GM12873 (cell line): Measurements from ENCODE around the gene THBS3.

ENCODE experiments used
- TF ChIP-seq, protein P1 (sequence below): IDR thresholded peaks from 2 replicates; pipeline ENCODE4 v1.5.1; 2012; ENCODE audit warnings: low read depth, mild to moderate bottlenecking, moderate library complexity, low read length, control low read depth; ENCODE audit not compliant: insufficient read depth; ENCODE audit errors: missing control alignments

The THBS3 gene

DNA sequence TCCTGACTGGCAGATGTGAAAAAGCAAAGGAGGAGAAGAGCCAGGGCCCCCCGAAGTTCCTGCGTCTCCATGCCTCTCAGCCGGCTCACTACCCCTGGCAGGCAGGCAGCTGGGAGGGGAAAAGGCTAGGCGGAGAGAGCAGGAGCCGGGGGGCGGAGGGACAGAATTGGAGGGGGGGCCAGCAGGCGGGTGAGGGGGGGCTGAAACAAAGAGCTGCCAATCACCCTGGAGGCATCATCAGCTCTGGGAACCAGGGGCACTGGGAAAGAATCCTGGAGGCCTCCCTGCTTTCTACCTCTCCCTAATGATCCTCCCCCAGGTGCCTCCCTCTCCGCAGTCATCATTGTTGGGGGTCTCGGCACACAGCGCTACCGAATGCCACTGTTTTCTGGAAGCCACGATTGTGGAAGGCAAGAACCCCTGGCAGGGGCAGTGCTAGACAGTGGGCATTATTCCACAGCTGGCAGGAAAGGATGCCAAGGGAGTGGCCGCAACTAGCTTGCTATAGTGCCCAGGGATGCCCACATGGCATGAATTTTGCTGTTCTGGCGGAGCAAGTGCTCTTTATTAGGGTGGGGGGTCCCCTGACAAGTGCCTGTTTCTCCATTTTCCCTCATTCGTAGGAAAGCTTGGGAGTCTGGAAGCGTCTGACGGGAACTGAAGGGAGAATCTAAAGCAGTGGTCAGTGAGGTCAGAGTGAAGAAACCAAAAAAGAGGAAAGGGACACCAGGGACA, at the start of gene THBS3:
Gene THBS3, minus strand, starts transcription at position 92 of the 735 bp plus-strand sequence. Its CDS starts 21 bp downstream, at position 71.
- TF ChIP-seq, protein P1, sequence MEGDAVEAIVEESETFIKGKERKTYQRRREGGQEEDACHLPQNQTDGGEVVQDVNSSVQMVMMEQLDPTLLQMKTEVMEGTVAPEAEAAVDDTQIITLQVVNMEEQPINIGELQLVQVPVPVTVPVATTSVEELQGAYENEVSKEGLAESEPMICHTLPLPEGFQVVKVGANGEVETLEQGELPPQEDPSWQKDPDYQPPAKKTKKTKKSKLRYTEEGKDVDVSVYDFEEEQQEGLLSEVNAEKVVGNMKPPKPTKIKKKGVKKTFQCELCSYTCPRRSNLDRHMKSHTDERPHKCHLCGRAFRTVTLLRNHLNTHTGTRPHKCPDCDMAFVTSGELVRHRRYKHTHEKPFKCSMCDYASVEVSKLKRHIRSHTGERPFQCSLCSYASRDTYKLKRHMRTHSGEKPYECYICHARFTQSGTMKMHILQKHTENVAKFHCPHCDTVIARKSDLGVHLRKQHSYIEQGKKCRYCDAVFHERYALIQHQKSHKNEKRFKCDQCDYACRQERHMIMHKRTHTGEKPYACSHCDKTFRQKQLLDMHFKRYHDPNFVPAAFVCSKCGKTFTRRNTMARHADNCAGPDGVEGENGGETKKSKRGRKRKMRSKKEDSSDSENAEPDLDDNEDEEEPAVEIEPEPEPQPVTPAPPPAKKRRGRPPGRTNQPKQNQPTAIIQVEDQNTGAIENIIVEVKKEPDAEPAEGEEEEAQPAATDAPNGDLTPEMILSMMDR, result no peak

DNA sequence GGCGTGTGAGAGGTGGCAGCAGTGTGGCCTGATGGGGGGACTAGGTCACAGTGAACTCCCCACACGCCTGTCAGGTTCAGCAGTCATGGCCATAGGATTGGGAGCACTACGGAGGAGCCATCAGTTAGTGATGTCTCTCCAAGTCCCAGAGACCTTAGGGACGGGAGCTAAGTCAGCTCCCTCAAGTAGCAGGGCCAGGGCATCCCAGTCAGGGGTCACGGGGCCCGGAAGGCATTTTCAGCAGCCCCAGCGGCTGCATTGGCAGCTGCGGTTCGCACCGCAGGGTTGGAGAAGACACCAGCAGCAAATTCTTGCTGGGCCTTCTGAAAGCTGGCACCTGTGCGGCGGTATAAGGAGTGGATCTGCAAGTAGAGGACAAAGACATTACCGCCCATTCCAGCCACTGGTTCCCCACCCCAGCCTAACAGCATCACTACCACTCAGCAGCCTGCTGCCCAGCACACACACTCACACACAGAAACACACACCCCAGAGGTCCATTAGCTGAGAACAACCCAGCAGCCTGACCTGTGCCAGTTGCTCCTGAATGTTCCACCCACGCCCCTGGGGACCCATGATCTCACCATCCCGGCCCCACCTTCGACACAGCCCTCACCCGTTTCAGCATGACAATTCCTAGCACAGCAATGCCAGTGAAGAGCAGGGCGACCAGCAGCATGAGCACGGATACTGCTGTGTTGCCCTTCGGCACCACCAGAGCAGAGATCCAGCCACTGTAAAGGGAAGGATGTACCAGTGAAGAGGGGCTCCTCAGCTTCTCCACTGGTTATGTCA, 48.6 kb upstream of the THBS3 start:
- TF ChIP-seq, protein P1, result no peak

DNA sequence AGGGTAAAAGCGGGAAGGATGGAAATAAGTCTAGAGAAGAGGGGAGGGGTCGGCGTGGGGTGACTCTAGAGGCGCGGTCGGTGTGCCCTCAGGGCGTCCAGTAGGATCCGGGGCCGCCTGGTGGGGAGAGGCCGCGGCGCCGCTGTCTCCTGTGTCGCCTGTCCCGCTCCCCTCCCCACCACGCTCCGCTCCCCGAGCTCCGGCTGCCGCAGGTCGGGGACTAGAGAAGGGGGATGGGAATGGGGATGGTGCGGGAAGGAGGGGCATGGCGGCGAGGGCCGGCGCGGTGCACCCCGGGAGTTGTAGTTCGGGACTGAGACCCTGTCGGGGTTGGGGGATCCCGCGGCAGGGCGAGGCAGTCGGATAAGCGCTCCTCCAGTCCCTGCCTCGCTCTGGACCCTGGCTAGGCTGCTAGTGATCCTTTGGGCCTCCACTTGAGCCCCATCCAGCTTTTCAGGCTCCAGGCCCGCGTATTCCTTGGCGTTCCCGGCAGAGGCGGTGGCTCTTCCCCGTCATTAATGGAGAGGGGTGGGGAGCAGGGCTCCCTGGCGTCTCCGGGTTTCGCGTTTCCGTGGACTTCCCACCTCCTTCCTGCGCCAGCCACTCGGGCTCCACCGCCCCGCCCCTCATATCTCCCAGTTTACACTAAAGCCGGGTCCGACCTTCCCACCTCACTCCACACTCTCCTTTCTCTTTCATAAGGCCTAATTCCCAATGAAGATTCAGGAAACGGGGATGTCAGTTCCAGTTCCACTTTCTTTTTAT, 47.7 kb upstream of the THBS3 start, which contains the start of gene ENTREP3:
Gene ENTREP3, minus strand, starts transcription at position 241 of the 765 bp plus-strand sequence. CDS start 606 bp downstream, outside the sequence.
- TF ChIP-seq, protein P1, result peak; percentile 6

DNA sequence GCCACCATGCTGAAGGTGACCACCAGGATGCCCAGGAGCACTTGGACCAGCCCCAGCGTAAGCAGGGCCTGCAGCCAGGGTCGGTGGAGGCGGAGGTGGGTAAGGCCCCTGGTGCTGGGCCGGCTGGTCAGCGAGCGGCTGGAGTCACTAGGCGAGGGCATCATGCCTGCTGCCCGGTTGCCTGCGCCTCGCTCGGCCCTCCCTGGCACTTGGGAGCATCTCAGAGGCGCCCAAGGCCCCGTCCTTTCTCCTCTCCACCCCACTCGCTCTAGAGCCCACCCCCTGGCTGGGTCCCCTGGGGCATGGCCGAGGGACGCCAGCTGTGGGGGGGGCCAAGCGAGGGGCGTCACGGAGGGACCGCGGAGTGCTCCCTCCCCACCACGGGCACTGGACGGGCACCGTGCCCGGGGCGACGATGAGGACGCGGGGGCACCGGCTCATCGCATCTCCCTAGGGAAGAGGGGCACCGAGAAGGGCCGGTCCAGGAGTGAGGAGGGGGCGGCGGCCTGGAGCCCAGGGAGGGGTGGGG, 47.1 kb upstream of the THBS3 start:
- TF ChIP-seq, protein P1, result no peak

DNA sequence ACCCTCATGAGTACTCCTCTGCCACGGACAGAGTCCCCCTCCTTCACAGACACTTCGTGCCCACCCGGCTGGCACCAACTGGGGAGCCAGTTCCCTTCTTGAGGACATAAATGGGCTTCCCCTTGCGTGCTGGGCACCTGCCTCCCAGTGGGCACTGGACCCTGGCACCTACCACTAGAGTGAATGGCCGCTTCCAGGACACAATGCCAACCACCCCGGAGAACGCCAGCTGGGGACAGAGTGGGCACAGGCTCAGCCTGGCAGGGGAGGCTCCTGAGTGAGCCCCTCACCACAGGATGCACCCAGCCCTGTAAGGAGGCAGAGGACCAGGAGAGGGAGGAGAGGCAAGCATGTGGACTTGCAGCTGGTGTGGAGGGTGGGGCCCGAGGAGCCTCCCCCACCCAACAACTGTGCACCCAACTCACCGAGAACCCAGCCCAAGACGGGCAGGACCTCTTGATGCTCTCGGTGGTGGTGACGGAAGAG, 46.6 kb upstream of the THBS3 start:
- TF ChIP-seq, protein P1, result no peak

DNA sequence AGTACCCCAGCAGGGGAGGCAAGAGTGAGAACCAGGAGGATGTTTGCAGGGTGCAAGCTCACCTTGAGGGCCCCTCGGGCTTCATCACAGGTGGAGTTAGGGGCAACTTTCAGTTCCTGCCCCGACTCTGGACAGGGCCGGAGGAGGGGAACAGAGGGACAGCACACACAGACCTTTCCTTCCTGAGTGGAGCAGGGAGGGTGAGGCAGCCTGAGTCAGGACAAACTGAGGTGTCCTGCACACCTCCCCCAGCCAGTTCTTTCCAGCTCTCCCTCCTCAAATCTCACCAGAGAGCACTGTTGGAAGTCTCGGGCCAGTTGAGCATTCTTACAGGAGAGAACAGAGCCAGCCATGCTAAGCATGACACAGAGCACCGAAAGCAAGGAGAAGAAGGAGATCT, 46.1 kb upstream of the THBS3 start:
- TF ChIP-seq, protein P1, result no peak
